ENCODE data around the gene HAND1.
A peak's percentile ranks its signal among the peaks of the same experiment; 100 is the strongest.

The HAND1 gene

GRCh38 chr5:154446195-154447088, 31.6 kb downstream of the HAND1 start:
- TF ChIP-seq CTCF (IDR thresholded peaks at IDR 0.05; ENCODE audit: low read length, missing control alignments), result no peak
- peak overlapping the region; percentile 98 for H3K4me3 ChIP-seq (replicated peaks; ENCODE audit: low read depth, low read length)
- peak; percentile 61 for DNase-seq (ENCODE audit: low read depth)

- peak; percentile 92 for DNase-seq (ENCODE audit: low read depth)
- H3K4me3 ChIP-seq (replicated peaks; ENCODE audit: low read depth, low read length), result peak within 1 kb of the TSS; percentile 98
- TF ChIP-seq CTCF (IDR thresholded peaks at IDR 0.05; ENCODE audit: low read length, missing control alignments), result no peak
These were observed 32.4 kb downstream of the HAND1 start, which contains the start of gene SAP30L for GRCh38 chr5:154445422-154446194. Gene SAP30L (plus strand): TSS chr5:154445997. CDS start chr5:154446605, 608 bp downstream.

GRCh38 chr5:154444556-154445421, 33.2 kb downstream of the HAND1 start:
- peak overlapping the region; percentile 98 for H3K4me3 ChIP-seq (replicated peaks; ENCODE audit: low read depth, low read length)
- TF ChIP-seq CTCF (IDR thresholded peaks at IDR 0.05; ENCODE audit: low read length, missing control alignments), result no peak
- DNase-seq (ENCODE audit: low read depth), result no peak

GRCh38 chr5:154442801-154443200, 35.2 kb downstream of the HAND1 start:
- DNase-seq (ENCODE audit: low read depth), result no peak
- TF ChIP-seq CTCF (IDR thresholded peaks at IDR 0.05; ENCODE audit: low read length, missing control alignments), result no peak
- no peak overlapping the region for H3K4me3 ChIP-seq (replicated peaks; ENCODE audit: low read depth, low read length)

- H3K4me3 ChIP-seq (replicated peaks; ENCODE audit: low read depth, low read length), result no peak overlapping the region
- no peak for DNase-seq (ENCODE audit: low read depth)
- TF ChIP-seq CTCF (IDR thresholded peaks at IDR 0.05; ENCODE audit: low read length, missing control alignments), result no peak
These were observed 37.5 kb downstream of the HAND1 start for GRCh38 chr5:154440540-154440939.

- no peak for TF ChIP-seq CTCF (IDR thresholded peaks at IDR 0.05; ENCODE audit: low read length, missing control alignments)
- DNase-seq (ENCODE audit: low read depth), result no peak
- no peak overlapping the region for H3K4me3 ChIP-seq (replicated peaks; ENCODE audit: low read depth, low read length)
These were observed 40.6 kb downstream of the HAND1 start for GRCh38 chr5:154437281-154437965.
